Embryonic facial prominence (tissue), 1 donor: ENCODE measurements around the gene IFT20.

ENCODE experiments used
- DNase-seq: peaks from one replicate; pipeline ENCODE4 v3.0.0-alpha.2; 2016; ENCODE audit errors: extremely low spot score

The IFT20 gene

GRCh38 chr17:28335959-28336871 is 943 bp upstream of the IFT20 start:
- peak; percentile 82 for DNase-seq

- DNase-seq, result no peak
Observed at GRCh38 chr17:28334666-28335200, 539 bp downstream of the IFT20 start.

- no peak for DNase-seq
Observed at GRCh38 chr17:28334171-28334570, 1.1 kb downstream of the IFT20 start.

DNA sequence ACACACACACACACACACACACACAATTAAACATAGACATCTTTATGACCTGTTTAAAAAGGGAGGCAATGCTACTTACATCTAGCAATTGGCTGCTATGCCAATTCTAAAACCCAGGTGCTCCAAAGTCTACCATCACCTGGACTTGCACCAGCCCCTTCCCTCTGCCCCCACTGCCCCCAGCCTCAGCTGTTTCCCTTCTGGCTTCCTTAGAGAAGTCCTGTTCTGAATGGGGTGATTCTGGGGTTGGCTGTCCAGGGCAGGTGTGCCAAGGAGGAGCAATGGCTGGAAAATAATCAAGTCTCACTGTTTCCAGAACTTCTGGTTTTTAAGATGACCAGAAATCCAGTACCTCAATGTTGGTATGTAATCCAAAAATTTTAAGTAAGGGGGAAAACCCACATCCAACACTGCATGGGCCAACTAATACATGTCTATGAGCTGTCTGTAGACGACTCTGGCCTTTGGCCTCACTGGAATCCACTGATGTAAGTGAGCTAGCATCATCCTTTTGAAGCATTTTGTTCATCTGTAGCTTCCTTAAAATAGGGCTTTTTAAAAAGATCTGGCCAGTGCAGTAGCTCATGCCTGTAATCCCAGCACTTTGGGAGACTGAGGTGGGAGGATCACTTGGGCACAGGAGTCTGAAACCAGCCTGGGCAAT is 2.1 kb downstream of the IFT20 start:
- no peak for DNase-seq

- DNase-seq, result no peak
Observed at GRCh38 chr17:28331891-28332420, 3.3 kb downstream of the IFT20 start.

- DNase-seq, result no peak
Observed at GRCh38 chr17:28330671-28331070, 4.6 kb downstream of the IFT20 start.

DNA sequence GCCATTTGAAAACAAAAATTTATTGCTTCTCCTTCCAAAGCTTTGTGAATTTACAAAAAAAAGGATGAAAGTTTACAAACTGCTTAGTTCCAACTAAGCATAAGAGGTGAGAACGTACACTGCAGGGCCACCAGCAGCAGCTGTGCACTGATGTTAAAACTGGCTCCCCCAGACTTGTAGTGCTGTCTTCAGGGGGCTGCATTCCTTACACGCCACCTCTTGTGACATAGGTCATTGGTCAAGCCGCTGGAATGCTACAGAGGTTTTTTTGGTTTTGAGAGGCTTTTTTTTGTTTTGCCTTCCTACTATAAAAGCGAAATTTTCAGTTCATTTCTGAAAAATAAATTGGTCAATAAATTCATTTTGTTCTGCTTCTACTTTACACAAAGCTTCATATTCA is 6.9 kb downstream of the IFT20 start:
- DNase-seq, result no peak

GRCh38 chr17:28327709-28328108 is 7.6 kb downstream of the IFT20 start:
- DNase-seq, result no peak

DNA sequence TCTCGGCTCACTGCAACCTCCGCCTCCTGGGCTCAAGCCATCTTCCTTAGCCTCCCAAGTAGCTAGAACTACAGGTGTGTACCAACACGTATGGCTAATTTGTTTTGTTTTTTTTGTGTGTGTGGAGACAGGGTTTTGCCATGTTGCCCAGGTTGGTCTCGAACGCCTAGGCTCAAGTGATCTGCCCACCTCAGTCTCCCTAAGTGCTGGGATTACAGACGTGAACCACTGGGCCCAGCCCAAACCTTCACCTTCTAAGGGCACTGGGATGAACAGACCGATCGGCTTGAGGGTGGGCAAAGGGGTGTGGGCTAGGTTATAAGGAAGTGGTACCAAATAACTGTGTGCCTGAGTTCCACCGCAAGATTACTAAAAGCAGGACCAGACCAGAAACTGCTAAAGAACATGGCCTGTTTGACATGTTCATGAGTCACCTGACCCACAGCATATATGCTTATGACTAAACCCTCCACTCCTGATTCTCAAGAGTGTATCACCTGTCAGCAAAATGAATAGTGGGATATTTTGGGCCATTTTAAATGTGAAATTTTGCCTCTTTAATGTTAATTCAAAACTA is 8.2 kb downstream of the IFT20 start:
- DNase-seq, result no peak

DNA sequence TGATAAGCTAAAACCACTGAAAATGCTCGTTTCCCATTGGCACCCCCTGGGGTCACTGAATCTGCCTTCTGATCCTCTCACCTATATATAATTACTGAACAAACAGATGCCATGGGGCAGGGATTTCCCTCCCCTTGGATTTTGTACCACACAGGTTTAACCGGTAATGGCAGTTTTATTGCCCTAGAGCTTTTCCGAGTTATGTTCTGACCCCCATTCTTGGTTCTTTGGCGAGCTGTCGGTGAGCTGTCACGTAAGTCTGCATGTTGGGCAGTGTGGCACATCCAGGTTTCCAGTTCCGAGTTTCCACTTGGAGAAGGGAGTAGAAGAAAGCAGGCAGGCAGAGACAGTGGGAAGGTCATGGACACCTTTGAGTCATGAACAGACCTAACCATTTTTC is 9.2 kb downstream of the IFT20 start:
- no peak for DNase-seq

DNA sequence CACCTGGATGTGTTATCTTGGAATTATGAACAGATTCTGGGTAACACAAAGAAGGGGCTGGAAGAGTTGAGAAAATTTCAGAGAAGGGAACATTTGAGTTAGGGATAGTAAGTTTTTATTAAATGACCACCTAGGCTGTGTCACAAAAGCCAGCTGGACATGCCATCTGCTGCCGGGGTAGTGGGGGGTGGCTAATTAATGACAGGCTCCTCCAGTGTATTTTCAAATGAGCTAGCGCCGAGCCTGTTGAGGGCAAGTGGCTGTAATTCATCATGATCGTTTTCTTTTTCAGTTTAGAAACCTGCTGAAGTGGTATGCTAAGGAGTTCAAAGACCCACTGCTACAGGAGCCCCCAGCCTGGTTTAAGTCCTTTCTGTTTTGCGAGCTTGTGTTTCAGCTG is 10.1 kb downstream of the IFT20 start:
- DNase-seq, result no peak

GRCh38 chr17:28324781-28325180 is 10.5 kb downstream of the IFT20 start:
- no peak for DNase-seq

DNA sequence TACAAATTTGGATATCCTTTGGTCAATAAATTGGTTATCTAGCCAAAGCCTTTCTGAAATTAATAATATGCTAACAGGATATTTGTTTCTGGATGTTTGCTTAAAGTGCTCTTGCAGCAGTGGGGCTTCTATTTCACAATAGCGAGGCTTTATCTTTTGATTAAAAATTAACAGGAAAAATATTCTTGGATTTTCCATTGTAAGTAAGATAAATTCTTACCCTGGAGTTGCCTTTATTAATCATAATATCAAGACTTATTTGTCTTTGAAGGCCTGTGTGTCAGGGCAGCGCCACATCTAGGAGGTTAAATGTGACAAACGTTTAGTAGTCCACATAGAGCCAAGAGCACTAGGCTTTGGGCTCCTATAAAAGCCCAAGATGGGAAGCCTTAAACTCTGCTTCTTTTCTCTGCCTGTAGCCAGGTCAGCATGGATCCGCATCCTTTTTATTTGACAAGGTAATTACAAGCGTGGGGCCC is 11.0 kb downstream of the IFT20 start:
- DNase-seq, result no peak

DNA sequence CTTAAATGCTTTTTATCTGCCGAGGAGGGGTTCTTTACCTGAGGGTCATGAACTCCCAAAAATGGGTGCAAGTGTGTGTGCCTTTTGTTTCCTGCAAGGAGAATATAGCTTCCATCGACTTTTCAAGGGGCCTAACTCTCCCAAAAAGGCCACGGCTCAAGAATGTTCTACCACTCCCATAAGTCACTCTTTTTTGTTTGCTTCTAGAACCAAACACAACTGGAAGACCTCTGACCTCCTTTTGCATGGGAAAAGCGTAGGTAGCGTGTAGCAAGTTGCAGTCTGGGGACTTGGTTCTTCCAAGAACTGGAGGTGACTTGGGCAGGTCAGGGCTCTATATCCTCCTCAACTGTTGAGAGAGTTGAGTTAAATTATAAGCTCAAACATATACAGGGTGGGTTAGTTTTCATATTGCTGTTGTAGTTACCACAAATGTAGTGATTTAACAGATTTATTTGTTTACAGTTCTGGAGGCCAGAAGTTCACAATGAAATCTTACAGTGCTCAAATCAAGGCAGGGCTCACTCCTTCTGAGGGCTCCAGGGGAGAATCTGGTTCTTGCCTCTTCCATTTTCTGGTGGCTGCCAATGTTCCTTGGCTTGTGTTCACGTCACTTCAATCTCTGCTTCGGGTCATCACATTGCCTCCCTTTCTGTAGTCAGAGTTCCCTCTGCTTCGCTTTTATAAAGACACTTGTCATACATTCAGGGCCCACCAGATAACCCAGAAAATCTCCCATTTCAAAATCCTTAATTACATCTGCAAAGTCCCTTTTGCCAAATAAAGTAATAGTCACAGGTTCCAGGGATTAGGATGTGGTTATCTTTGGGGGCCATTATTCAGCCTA is 14.8 kb downstream of the IFT20 start:
- no peak for DNase-seq

- DNase-seq, result no peak
Observed at GRCh38 chr17:28319598-28319935, 15.7 kb downstream of the IFT20 start.

- peak; percentile 89 for DNase-seq
Observed at GRCh38 chr17:28318759-28319597, 16.3 kb downstream of the IFT20 start, which contains the start of gene TMEM97. Gene TMEM97 (plus strand): TSS chr17:28319200. CDS start chr17:28319240, 40 bp downstream.

GRCh38 chr17:28317966-28318758 is 17.1 kb downstream of the IFT20 start:
- DNase-seq, result no peak

DNA sequence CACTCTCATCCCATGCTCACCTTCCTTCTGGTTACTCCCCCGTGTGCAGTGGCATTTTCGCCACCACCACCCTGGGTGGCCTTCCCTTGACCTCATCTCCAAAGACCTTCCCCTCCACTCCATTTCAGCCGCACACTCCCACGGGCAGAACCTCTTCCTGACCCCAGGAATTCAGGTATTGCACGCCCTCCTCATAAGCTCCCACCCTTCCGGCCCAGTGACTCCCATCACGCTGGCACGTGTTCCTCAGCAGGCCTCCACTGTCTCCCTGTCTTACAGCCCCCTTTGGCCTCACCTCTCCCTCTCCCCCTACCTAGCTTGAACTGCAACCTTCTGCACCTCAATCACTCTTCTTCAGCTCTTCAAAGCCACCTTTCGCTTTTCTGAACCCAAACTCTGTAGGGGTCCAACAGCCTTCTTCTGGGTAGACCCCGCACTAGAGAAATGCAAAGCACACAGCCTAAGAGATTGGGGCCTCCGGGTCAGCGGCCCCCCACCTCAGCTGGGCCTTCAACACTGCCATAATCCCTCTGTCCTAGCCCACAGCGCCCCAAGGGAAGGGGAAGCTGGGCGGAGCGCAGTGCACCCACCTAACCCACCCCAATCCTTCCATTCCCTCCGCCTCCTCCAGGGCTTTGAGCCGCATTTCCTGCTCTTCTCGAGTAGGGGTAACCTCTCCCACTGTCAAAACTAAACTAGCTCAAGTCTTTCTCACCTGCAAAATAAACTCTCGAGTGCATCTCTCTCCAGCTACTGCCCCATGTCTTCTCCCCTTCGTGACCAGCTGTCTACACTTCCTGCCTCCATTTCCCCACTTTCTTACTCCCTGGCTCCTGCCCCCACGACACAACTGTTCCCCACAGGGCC is 17.9 kb downstream of the IFT20 start:
- DNase-seq, result no peak
